PC-9 (cell line): ENCODE data around the gene SNTG2.

Source experiments
- CTCF ChIP-seq: fragments of 200-600 bp; sonication (generic); conservative IDR thresholded peaks from 2 replicates; pipeline ENCODE4 v1.6.1; 2017; ENCODE audit warnings: mixed run types, antibody characterized with exemption, mild to moderate bottlenecking, moderate library complexity
- EZH2 ChIP-seq: fragments of 200-600 bp; sonication (generic); IDR thresholded peaks from 2 replicates; pipeline ENCODE4 v1.8.0; 2017; ENCODE audit warnings: antibody characterized with exemption, low read depth

- TF ChIP-seq EZH2: no peak
- no peak for TF ChIP-seq CTCF
Measured at GRCh38 chr2:959457-959856, 8.8 kb downstream of the SNTG2 start.
